Activated CD8-positive, alpha-beta memory T cell treated with anti-CD3 and anti-CD28 coated beads for 36 hours (primary cell): ENCODE data around the gene MARCHF3. TPM values are rescaled to one million over a fixed set of nuclear protein-coding genes. Genes with fewer than 3 reads are reported as not detected.
"Not testable (repeated sequence)": the region's sequence is repeated elsewhere in the genome, so short reads cannot be mapped to it uniquely, and the experiment has no call there.

Experiments used
- CTCF ChIA-PET: fragments of 350-600 bp; sonication (Branson Sonifier 250); formaldehyde crosslinking; loops from one replicate; lab custom pipeline; 2021; ENCODE audit warnings: antibody characterized with exemption; lab: Charles Lee
- POLR2A ChIA-PET: fragments of 350-600 bp; sonication (Branson Sonifier 250); formaldehyde crosslinking; loops from one replicate; lab custom pipeline; 2021; ENCODE audit warnings: antibody characterized with exemption; lab: Charles Lee
- total RNA-seq, 2 experiments: library from RNA; stranded (reverse); gene quantifications; one replicate each; pipeline ENCODE4 v1.2.3, GENCODE V29; 2021

Gene MARCHF3
- total RNA-seq, 2 experiments from 2014 or later: 2.1 to 2.6 TPM

- ChIA-PET CTCF (no interaction called here), POLR2A (no interaction called here)
Observed at GRCh38 chr5:126849101-126849678, 181.2 kb downstream of the MARCHF3 start.

DNA sequence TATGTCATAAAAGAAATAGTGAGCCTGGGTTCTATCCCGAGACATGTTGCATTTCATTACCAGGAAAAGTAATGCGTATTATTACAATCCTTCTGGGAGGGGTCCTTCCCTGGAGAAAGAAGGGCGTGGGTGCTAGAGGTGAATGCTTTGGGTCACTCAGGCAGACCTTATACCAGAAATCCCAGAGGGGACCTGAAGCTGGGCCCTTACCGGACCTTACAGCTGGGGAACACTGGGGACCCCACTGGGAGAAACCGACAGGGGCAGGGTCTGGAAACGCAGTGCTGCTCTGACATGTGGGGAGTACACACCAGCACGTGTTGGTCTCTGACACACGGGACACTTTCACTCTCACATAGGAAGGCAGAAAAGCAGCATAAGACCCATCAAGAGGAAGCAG lies 182.1 kb downstream of the MARCHF3 start:
- ChIA-PET CTCF (no interaction called here), POLR2A (no interaction called here)

DNA sequence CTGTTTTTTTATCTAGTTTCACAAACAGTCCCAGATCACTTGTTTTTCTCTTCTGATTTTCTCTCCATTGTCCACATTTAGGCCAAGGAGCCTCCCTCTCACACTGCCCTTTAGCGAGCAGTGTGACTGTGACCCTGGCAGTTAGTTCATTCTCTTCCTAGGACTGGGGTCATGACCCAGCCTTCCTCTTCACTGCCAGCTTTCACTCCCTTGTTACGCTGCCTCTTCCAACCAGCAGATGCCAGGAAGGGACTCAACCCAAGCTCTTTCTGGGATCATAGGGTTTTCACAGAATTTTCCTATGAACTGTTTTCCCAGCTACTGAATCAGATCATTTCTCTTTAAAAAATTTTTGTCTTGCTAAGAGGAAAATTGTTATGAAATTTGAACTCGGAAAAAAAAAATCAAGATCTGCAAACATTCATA lies 182.5 kb downstream of the MARCHF3 start:
- CTCF ChIA-PET: no interaction called here

DNA sequence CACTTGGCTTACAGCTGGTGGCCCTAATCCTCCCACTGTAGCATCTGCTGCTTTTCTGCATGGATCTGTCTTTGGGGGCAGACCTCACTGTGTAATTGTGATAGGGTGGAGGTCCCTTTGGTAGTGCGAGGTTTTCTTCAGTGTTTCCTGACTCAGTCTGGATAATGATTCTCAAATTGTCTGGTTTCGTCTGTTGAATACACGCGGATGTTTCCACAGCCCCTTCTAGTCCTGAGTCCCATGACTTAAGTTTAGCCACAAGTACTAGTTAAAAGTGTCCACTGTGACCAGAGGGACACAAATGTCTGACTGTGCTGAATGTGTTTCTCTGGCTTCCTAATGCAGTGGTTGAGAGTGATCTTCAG lies 182.9 kb downstream of the MARCHF3 start:
- CTCF ChIA-PET: no interaction called here

More for the DNA sequence above, 182.5 kb downstream of the MARCHF3 start:
- POLR2A ChIA-PET: no interaction called here

GRCh38 chr5:126846744-126847455 lies 183.5 kb downstream of the MARCHF3 start:
- CTCF ChIA-PET: no interaction called here

More for the DNA sequence above, 182.9 kb downstream of the MARCHF3 start:
- POLR2A ChIA-PET: no interaction called here

DNA sequence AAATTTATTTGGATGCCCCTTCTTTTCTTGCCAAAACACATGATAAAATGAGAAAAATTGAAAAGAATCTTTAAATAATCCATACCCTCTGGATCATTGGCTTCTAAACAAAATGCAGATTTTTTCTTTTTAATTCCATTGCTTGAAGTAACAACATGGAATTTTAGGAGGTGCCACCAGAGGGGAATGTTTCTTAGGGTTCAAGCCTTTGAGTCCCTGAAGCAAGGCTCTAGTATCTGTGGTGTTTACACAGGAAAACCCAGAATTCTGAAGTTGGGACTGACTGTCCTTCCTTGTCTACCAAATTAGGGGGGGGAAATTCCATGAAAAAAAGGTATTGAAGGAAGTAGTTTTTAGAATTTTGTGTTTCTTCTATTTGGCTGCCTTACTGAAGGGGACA lies 184.0 kb downstream of the MARCHF3 start:
- ChIA-PET CTCF (no interaction called here), POLR2A (no interaction called here)

More at GRCh38 chr5:126846744-126847455, 183.5 kb downstream of the MARCHF3 start:
- POLR2A ChIA-PET: no interaction called here

GRCh38 chr5:126845470-126846070 lies 184.8 kb downstream of the MARCHF3 start:
- POLR2A ChIA-PET, CTCF ChIA-PET: not testable (repeated sequence)

GRCh38 chr5:126843375-126843774 lies 187.0 kb downstream of the MARCHF3 start:
- POLR2A ChIA-PET: not testable (repeated sequence)

GRCh38 chr5:126839407-126839806 lies 191.0 kb downstream of the MARCHF3 start:
- POLR2A ChIA-PET, CTCF ChIA-PET: not testable (repeated sequence)

More at GRCh38 chr5:126843375-126843774, 187.0 kb downstream of the MARCHF3 start:
- CTCF ChIA-PET: not testable (repeated sequence)

- POLR2A ChIA-PET: no interaction called here
- CTCF ChIA-PET: no interaction called here
Observed at GRCh38 chr5:126837906-126838539, 192.3 kb downstream of the MARCHF3 start.

GRCh38 chr5:126837242-126837641 lies 193.1 kb downstream of the MARCHF3 start:
- CTCF ChIA-PET: no interaction called here
- POLR2A ChIA-PET: no interaction called here

DNA sequence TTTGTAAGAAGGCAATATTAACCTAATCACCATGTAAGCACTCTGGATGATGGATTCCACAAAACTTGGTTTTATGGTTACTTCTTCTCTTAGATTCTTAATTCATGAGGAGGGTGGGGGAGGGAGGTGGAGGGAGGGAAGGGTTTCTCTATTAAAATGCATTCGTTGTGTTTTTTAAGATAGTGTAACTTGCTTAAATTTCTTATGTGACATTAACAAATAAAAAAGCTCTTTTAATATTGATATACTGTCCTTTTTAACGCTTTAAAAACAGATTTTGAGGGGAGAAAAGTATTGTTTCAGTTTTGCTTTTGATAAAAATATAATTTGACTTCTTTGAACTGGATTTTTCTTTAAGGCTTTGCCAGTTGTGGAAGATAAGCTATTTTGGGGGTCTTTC lies 193.6 kb downstream of the MARCHF3 start:
- ChIA-PET CTCF (no interaction called here), POLR2A (no interaction called here)

DNA sequence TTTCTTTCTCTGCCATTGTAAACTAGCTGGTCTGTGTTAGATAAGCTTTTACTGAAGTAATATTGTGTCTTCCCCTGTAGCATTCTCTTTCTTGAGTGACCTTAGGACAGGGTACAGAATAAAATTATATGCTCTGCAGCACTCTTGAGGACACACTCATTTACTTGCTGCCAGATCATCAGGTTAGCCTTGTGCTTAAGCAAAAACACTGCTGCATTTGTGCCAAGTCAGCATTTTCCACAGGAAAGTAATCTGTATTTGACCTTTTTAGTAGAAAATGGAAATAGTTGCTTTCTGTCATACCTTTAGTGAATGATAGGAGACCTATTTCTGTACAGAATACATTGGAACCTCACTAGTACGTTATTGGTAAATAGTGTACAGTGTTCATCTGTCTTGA lies 199.2 kb downstream of the MARCHF3 start:
- ChIA-PET POLR2A (no interaction called here), CTCF (interaction anchor here (0.6 kb wide), 1 partner anchor 134 kb away, joined by 3 read pairs; no protein-coding TSS in a partner anchor)

GRCh38 chr5:126830061-126830460 lies 200.3 kb downstream of the MARCHF3 start:
- ChIA-PET POLR2A (no interaction called here), CTCF (no interaction called here)

- ChIA-PET POLR2A (no interaction called here), CTCF (no interaction called here)
Observed at GRCh38 chr5:126829098-126829497, 201.3 kb downstream of the MARCHF3 start.

DNA sequence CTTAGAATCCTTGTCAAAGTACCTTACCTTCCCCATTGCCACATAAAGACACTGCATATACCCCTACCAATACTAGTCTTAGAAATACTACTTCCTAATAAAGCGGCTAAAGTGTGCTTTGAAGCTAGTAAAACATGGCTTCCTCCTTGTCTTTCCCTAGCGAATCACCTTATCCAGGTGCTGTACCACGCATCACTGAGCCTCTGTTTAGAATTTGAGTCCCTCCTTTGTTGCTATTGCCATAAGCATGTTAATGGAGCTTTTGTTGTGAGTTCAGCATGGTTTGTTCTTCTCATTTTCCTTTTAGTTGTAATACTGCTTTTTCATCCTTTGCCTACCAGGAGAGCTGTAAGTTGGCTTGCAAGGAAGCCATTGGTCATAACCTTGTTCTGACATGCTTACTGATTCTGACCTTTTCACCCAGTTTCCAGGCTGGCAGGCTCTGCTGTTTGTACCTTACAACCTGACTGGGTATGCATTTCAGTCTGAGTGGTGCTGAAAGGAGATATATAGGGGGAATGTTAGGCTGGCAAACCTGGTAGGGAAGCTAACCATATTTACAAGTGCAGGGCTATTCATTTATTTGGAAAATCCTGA lies 203.6 kb downstream of the MARCHF3 start:
- CTCF ChIA-PET: interaction anchor here (1.3 kb wide), 1 partner anchor 151 kb away, joined by 4 read pairs; no protein-coding TSS in a partner anchor

DNA sequence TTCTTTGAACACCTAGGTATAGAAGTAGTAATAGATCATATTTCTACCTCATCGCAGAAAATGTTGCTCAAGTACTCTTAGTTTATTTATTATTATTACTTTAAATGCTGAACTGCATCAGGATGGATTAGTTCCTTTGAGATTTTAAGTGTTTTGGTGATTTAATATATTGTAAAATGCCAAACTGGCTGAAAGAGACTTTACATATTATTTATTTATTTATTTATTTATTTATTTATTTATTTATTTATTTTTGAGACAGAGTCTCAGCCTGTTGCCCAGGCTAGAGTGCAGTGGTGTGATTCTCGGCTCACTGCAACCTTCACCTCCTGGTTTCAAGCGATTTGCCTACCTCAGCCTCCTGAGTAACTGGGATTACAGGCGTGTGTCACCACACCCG lies 211.1 kb downstream of the MARCHF3 start:
- CTCF ChIA-PET: no interaction called here

More for the DNA sequence above, 203.6 kb downstream of the MARCHF3 start:
- POLR2A ChIA-PET: no interaction called here

GRCh38 chr5:126818736-126819135 lies 211.6 kb downstream of the MARCHF3 start:
- POLR2A ChIA-PET: no interaction called here
- CTCF ChIA-PET: no interaction called here

More for the DNA sequence above, 211.1 kb downstream of the MARCHF3 start:
- POLR2A ChIA-PET: no interaction called here
